Endothelial cell of umbilical vein (primary cell): Measurements from ENCODE around the gene RADIL. TPM values are rescaled to one million over a fixed set of nuclear protein-coding genes. Genes with fewer than 3 reads are reported as not detected.

Source experiments
- BruUV-seq: library from RNA; stranded (reverse); fragments of 400-500 nt; replicated peaks from 2 replicates; lab custom pipeline; 2021; lab: Mats Ljungman, UMichigan
- CTCF ChIA-PET: fragments of 300-600, 350-600 bp; sonication (Branson Sonifier 250); formaldehyde crosslinking; loops from one replicate; lab custom pipeline; 2021; ENCODE audit warnings: antibody characterized with exemption, inconsistent platforms; lab: Charles Lee
- POLR2A ChIA-PET: fragments of 300-600, 350-600 bp; sonication (Branson Sonifier 250); formaldehyde crosslinking; loops from one replicate; lab custom pipeline; 2021; ENCODE audit warnings: antibody characterized with exemption, inconsistent platforms; lab: Charles Lee
- DNase-seq: peaks from one replicate; pipeline ENCODE4 v3.0.0-alpha.2; 2011; ENCODE audit warnings: low read depth, low spot score
- FAIRE-seq: peaks from 2 replicates; lab custom pipeline; 2011; peaks lifted over from hg19 to GRCh38; lab: Jason Lieb, UNC
- H2AFZ ChIP-seq: 2 replicates; pipeline ENCODE4 v1.6.0; 2012; ENCODE audit warnings: low read depth, low read length, control low read depth, inconsistent platforms
- H3K27ac ChIP-seq: 2 replicates; pipeline ENCODE4 v1.5.1; 2011; ENCODE audit warnings: low read depth, mild to moderate bottlenecking, control low read depth, low read length, moderate library complexity; ENCODE audit not compliant: insufficient read depth
- H3K27me3 ChIP-seq, 2 experiments: 2 replicates each; pipeline versions ENCODE4 v1.6.0 to v1.6.1; 2011; ENCODE audit warnings: low read length in 2 of 2, mixed read lengths in 1 of 2; ENCODE audit not compliant: control insufficient read depth in 2 of 2, insufficient read depth in 2 of 2
- H3K36me3 ChIP-seq, 2 experiments: 2 replicates in 1 of 2; 3 replicates in 1 of 2; pipeline ENCODE4 v1.5.1; 2011; ENCODE audit warnings: low read length in 2 of 2, mild to moderate bottlenecking in 1 of 2, moderate library complexity in 1 of 2; ENCODE audit not compliant: control insufficient read depth in 2 of 2, insufficient read depth in 2 of 2; ENCODE audit errors: extremely low read depth in 1 of 2
- H3K4me1 ChIP-seq: 3 replicates; pipeline ENCODE4 v1.5.1; 2011; ENCODE audit warnings: mild to moderate bottlenecking, low read length; ENCODE audit not compliant: control insufficient read depth, insufficient read depth; ENCODE audit errors: extremely low read depth
- H3K4me2 ChIP-seq: 2 replicates; pipeline ENCODE4 v1.6.1; 2011; ENCODE audit warnings: low read length, control low read depth, mixed read lengths; ENCODE audit not compliant: insufficient read depth
- H3K4me3 ChIP-seq, 3 experiments: fragments of 200-600 bp in 1 of 3; sonication (generic), shearing (Covaris generic) in 1 of 3; replicated peaks in 1 of 3; 2 replicates each; pipeline ENCODE4 v1.5.1; 2011 to 2016; ENCODE audit warnings: control low read depth in 3 of 3, low read length in 3 of 3, mild to moderate bottlenecking in 2 of 3, inconsistent platforms in 1 of 3, low read depth in 1 of 3, moderate library complexity in 1 of 3; ENCODE audit not compliant: insufficient read depth in 1 of 3
- H3K79me2 ChIP-seq: 2 replicates; pipeline ENCODE4 v1.6.0; 2012; ENCODE audit warnings: low read length, inconsistent platforms; ENCODE audit not compliant: control insufficient read depth, insufficient read depth
- H3K9ac ChIP-seq: replicated peaks from 2 replicates; pipeline ENCODE3; 2011; ENCODE audit warnings: low read length, control low read depth; ENCODE audit not compliant: insufficient read depth; ENCODE audit errors: extremely low read depth
- H3K9me1 ChIP-seq: replicated peaks from 3 replicates; pipeline ENCODE4 v1.6.0; 2011; ENCODE audit warnings: mild to moderate bottlenecking, low read length; ENCODE audit not compliant: control insufficient read depth, insufficient read depth; ENCODE audit errors: extremely low read depth
- H3K9me3 ChIP-seq: replicated peaks from 2 replicates; pipeline ENCODE4 v1.5.1; 2012; ENCODE audit warnings: low read length, inconsistent platforms; ENCODE audit not compliant: control insufficient read depth, insufficient read depth
- H4K20me1 ChIP-seq: replicated peaks from 2 replicates; pipeline ENCODE3; 2011; ENCODE audit warnings: mild to moderate bottlenecking, low read length; ENCODE audit not compliant: control insufficient read depth, insufficient read depth; ENCODE audit errors: extremely low read depth
- CTCF ChIP-seq, 2 donors: IDR thresholded peaks; 1 replicate in 1 of 2; 2 replicates in 1 of 2; pipeline ENCODE4 v1.5.1; 2011; ENCODE audit warnings: low read length in 2 of 2, mild to moderate bottlenecking in 2 of 2, moderate library complexity in 2 of 2, control low read depth in 1 of 2, inconsistent platforms in 1 of 2, low read depth in 1 of 2; ENCODE audit not compliant: insufficient read depth in 1 of 2; ENCODE audit errors: extremely low read depth in 1 of 2
- EZH2 ChIP-seq: IDR thresholded peaks from 2 replicates; pipeline ENCODE4 v1.6.1; 2012; ENCODE audit warnings: borderline replicate concordance, low read depth, mild to moderate bottlenecking, moderate library complexity, low read length, inconsistent platforms; ENCODE audit not compliant: severe bottlenecking
- FOS ChIP-seq: IDR thresholded peaks from 2 replicates; pipeline ENCODE4 v1.6.1; 2011; ENCODE audit warnings: mild to moderate bottlenecking, low read length, moderate library complexity, borderline replicate concordance; ENCODE audit not compliant: insufficient read depth
- JUN ChIP-seq: IDR thresholded peaks from 2 replicates; pipeline ENCODE4 v1.6.1; 2011; ENCODE audit warnings: borderline replicate concordance, low read depth; ENCODE audit not compliant: insufficient read length, insufficient read depth
- MAX ChIP-seq: IDR thresholded peaks from 2 replicates; pipeline ENCODE4 v1.6.1; 2011; ENCODE audit not compliant: insufficient read depth, insufficient read length
- MYC ChIP-seq: IDR thresholded peaks from one replicate; pipeline ENCODE4 v1.6.1; 2011; ENCODE audit warnings: mild to moderate bottlenecking, low read depth, low read length
- POLR2AphosphoS5 ChIP-seq: IDR thresholded peaks from 2 replicates; pipeline ENCODE4 v1.6.1; 2012; ENCODE audit warnings: low read depth, mild to moderate bottlenecking, control low read depth, low read length, moderate library complexity; ENCODE audit not compliant: insufficient read depth
- dilution Hi-C: fragments of 300-500 bp; cut with MboI; formaldehyde crosslinking; loops from one replicate; pipeline ENCODE4 v1.15.0; 2019; ENCODE audit warnings: low sequenced_read_pairs; ENCODE audit not compliant: extremely low pct_ligation_motif_present
- intact Hi-C: fragments of 100-400 bp; cut with micrococcal nuclease; formaldehyde crosslinking; loops from one replicate; pipeline ENCODE4 v1.10.0; 2022
- polyA plus RNA-seq, 4 experiments: library from polyadenylated mRNA; depleted of rRNA in 3 of 4; stranded (reverse) in 3 of 4; unstranded in 1 of 4; fragments of >200 nt; gene quantifications; 2 replicates each; pipeline versions ENCODE4 v1.2.1 to v1.2.3, GENCODE V29; 2011 to 2012; ENCODE audit warnings: missing spikeins in 1 of 4
- total RNA-seq: library from RNA; stranded (reverse); gene quantifications from 2 replicates; pipeline ENCODE4 v1.2.3, GENCODE V29; 2021

RADIL gene
- total and polyA plus RNA-seq, 2 donors (not counting 3 experiments of a cell fraction or from before 2014, with no cell fraction given): 1.2 to 2.5 TPM

GRCh38 chr7:4819560-4820404 lies 63.7 kb downstream of the RADIL start:
- H3K27ac ChIP-seq: no peak overlapping the region

GRCh38 chr7:4818000-4818794 lies 65.3 kb downstream of the RADIL start:
- no peak overlapping the region for H3K4me3 ChIP-seq
- intact Hi-C loops: no loop called here
- no peak overlapping the region for H3K27ac ChIP-seq
- no peak overlapping the region for H3K4me2 ChIP-seq
- dilution Hi-C loops: no loop called here
- no peak for DNase-seq
- no peaks in the 10 kb centered on the region for H3K79me2 ChIP-seq
- FAIRE-seq: no peak
- no peak overlapping the region for H3K9ac ChIP-seq
- H3K4me1 ChIP-seq: no peaks in the 10 kb centered on the region
- no peak overlapping the region for H2AFZ ChIP-seq
- ChIA-PET POLR2A (no interaction called here), CTCF (interaction anchor here (0.6 to 2.2 kb wide), 3 partner anchors 12 to 20 kb away, joined by 3 to 8 read pairs (median 4); no protein-coding TSS in a partner anchor)
- BruUV-seq: no TSS peak
- no peaks in the 10 kb centered on the region for H3K36me3 ChIP-seq
- H3K9me3 ChIP-seq: no peaks in the 10 kb centered on the region
- TF ChIP-seq MYC (no peak), CTCF (IDR thresholded peaks at IDR 0.05; ENCODE audit: extremely low read depth in 1 of 2, insufficient read depth in 1 of 2, low read depth in 1 of 2, low read length in 2 of 2) (no peak), MAX (no peak), EZH2 (no peak), FOS (no peak), POLR2AphosphoS5 (no peak)
- H3K27me3 ChIP-seq: no peaks in the 10 kb centered on the region
- H4K20me1 ChIP-seq: no peaks in the 10 kb centered on the region
- H3K9me1 ChIP-seq: no peaks in the 10 kb centered on the region

More at GRCh38 chr7:4819560-4820404, 63.7 kb downstream of the RADIL start:
- FAIRE-seq (no peak), DNase-seq (no peak)
- no peak overlapping the region for H3K4me3 ChIP-seq
- H2AFZ ChIP-seq: no peak overlapping the region
- dilution Hi-C loops: no loop called here
- H3K4me1 ChIP-seq: no peaks in the 10 kb centered on the region
- BruUV-seq: no TSS peak
- no peaks in the 10 kb centered on the region for H3K27me3 ChIP-seq
- ChIA-PET POLR2A (no interaction called here), CTCF (no interaction called here)
- H4K20me1 ChIP-seq: no peaks in the 10 kb centered on the region
- H3K9me1 ChIP-seq: no peaks in the 10 kb centered on the region
- H3K9me3 ChIP-seq: no peaks in the 10 kb centered on the region
- H3K79me2 ChIP-seq: no peaks in the 10 kb centered on the region
- no peaks in the 10 kb centered on the region for H3K36me3 ChIP-seq
- TF ChIP-seq POLR2AphosphoS5: no peak
- TF ChIP-seq JUN: no peak
- H3K9ac ChIP-seq: no peak overlapping the region
- H3K4me2 ChIP-seq: no peak overlapping the region
- intact Hi-C loops: no loop called here
